GM10266 (cell line): ENCODE data around the gene ZNF610.
A peak's percentile ranks its signal among the peaks of the same experiment; 100 is the strongest.
"Not testable (repeated sequence)": the region's sequence is repeated elsewhere in the genome, so short reads cannot be mapped to it uniquely, and the experiment has no call there.

Source experiments
- DNase-seq: peaks from one replicate; pipeline ENCODE4 v3.0.0; 2012; ENCODE audit errors: extremely low spot score
- CTCF ChIP-seq: IDR thresholded peaks from 2 replicates; pipeline ENCODE4 v1.5.1; 2012; ENCODE audit warnings: mild to moderate bottlenecking, low read depth; ENCODE audit not compliant: control insufficient read depth, insufficient read depth; ENCODE audit errors: missing control alignments

Gene ZNF610

GRCh38 chr19:52336117-52336790 lies at the start of gene ZNF610:
ZNF610 (plus strand) TSS chr19:52336243; CDS start chr19:52349173, 12,930 bp downstream.
- TF ChIP-seq CTCF, result no peak
- peak; percentile 81 for DNase-seq

- TF ChIP-seq CTCF, result no peak
- DNase-seq, result no peak
Observed at GRCh38 chr19:52286256-52286655, 49.8 kb upstream of the ZNF610 start.

GRCh38 chr19:52291781-52292180 lies 44.3 kb upstream of the ZNF610 start:
- TF ChIP-seq CTCF, result no peak
- DNase-seq, result no peak

- not testable (repeated sequence) for DNase-seq
Observed at GRCh38 chr19:52292946-52293345, 43.1 kb upstream of the ZNF610 start.

GRCh38 chr19:52296400-52296772 lies 39.7 kb upstream of the ZNF610 start:
- no peak for DNase-seq
- TF ChIP-seq CTCF, result no peak

GRCh38 chr19:52296773-52297600 lies 39.1 kb upstream of the ZNF610 start, which contains the start of gene ZNF480:
ZNF480 (plus strand) TSS chr19:52297169; CDS start chr19:52300413, 3,244 bp downstream.
- TF ChIP-seq CTCF, result no peak
- peak; percentile 84 for DNase-seq

GRCh38 chr19:52297601-52298364 lies 38.3 kb upstream of the ZNF610 start:
- no peak for TF ChIP-seq CTCF
- DNase-seq, result no peak
